WTC11 (cell line): Measurements from ENCODE around the gene NOP16. TPM values are rescaled to one million over a fixed set of nuclear protein-coding genes. Genes with fewer than 3 reads are reported as not detected.
A peak's percentile ranks its signal among the peaks of the same experiment; 100 is the strongest.

Experiments used
- CBFB ChIP-seq: sonication (generic); formaldehyde crosslinking; IDR thresholded peaks from 2 replicates; pipeline ENCODE4 v1.8.1; 2022; ENCODE audit warnings: mild to moderate bottlenecking, low read depth, missing genetic modification reagents
- CREB1 ChIP-seq: sonication (generic); formaldehyde crosslinking; IDR thresholded peaks from 2 replicates; pipeline ENCODE4 v1.8.0; 2023; ENCODE audit warnings: mild to moderate bottlenecking, missing genetic modification reagents
- EMX1 ChIP-seq: fragments of 250-450 bp; sonication (Bioruptor Pico); IDR thresholded peaks from 2 replicates; pipeline ENCODE4 v1.8.0; 2021; ENCODE audit warnings: mild to moderate bottlenecking
- FOXJ3 ChIP-seq: sonication (generic); formaldehyde crosslinking; IDR thresholded peaks from 2 replicates; pipeline ENCODE4 v1.9.0; 2021; ENCODE audit warnings: missing genetic modification reagents, mild to moderate bottlenecking, borderline replicate concordance
- GTF2I ChIP-seq: fragments of 250-450 bp; sonication (Bioruptor Pico); conservative IDR thresholded peaks from 2 replicates; pipeline ENCODE4 v1.4.0; 2021; ENCODE audit warnings: mild to moderate bottlenecking
- IRF2 ChIP-seq: sonication (generic); formaldehyde crosslinking; IDR thresholded peaks from 2 replicates; pipeline ENCODE4 v1.8.0; 2022; ENCODE audit warnings: low read depth, missing genetic modification reagents, borderline replicate concordance
- JAZF1 ChIP-seq: fragments of 250-450 bp; sonication (Bioruptor Pico); IDR thresholded peaks from 2 replicates; pipeline ENCODE4 v1.9.0; 2021; ENCODE audit warnings: moderate library complexity, mild to moderate bottlenecking, inconsistent platforms
- JUN ChIP-seq: sonication (generic); formaldehyde crosslinking; IDR thresholded peaks from 2 replicates; pipeline ENCODE4 v1.8.0; 2023; ENCODE audit warnings: mild to moderate bottlenecking, missing genetic modification reagents
- KAT7 ChIP-seq: sonication (generic); formaldehyde crosslinking; IDR thresholded peaks from 2 replicates; pipeline ENCODE4 v1.8.1; 2023; ENCODE audit warnings: missing genetic modification reagents, mild to moderate bottlenecking, borderline replicate concordance
- MXD4 ChIP-seq: fragments of 250-450 bp; sonication (Bioruptor Pico); IDR thresholded peaks from 2 replicates; pipeline ENCODE4 v1.8.0; 2021; ENCODE audit warnings: mild to moderate bottlenecking, moderate library complexity, borderline replicate concordance
- NFATC4 ChIP-seq: fragments of 250-450 bp; sonication (Bioruptor Pico); IDR thresholded peaks from 2 replicates; pipeline ENCODE4 v1.9.0; 2021; ENCODE audit warnings: mild to moderate bottlenecking
- NFE2L1 ChIP-seq: sonication (generic); formaldehyde crosslinking; IDR thresholded peaks from 2 replicates; pipeline ENCODE4 v1.8.1; 2023; ENCODE audit warnings: missing genetic modification reagents
- NR1H2 ChIP-seq: sonication (generic); formaldehyde crosslinking; IDR thresholded peaks from 2 replicates; pipeline ENCODE4 v1.9.0; 2021; ENCODE audit warnings: mild to moderate bottlenecking, moderate library complexity, missing genetic modification reagents
- RORB ChIP-seq: fragments of 250-450 bp; sonication (Bioruptor Pico); IDR thresholded peaks from 2 replicates; pipeline ENCODE4 v1.9.0; 2021; ENCODE audit warnings: mild to moderate bottlenecking
- SP1 ChIP-seq: sonication (generic); formaldehyde crosslinking; conservative IDR thresholded peaks from 2 replicates; pipeline ENCODE4 v1.8.1; 2022; ENCODE audit warnings: missing genetic modification reagents
- TCF7 ChIP-seq: sonication (generic); formaldehyde crosslinking; IDR thresholded peaks from 2 replicates; pipeline ENCODE4 v1.8.0; 2022; ENCODE audit warnings: mild to moderate bottlenecking, low read depth, missing genetic modification reagents, moderate library complexity
- ZNF121 ChIP-seq: sonication (generic); formaldehyde crosslinking; IDR thresholded peaks from 2 replicates; pipeline ENCODE4 v1.8.0; 2023; ENCODE audit warnings: missing genetic modification reagents
- ZNF396 ChIP-seq: fragments of 250-450 bp; sonication (Bioruptor Pico); IDR thresholded peaks from 2 replicates; pipeline ENCODE4 v1.8.0; 2021; ENCODE audit warnings: mild to moderate bottlenecking, moderate library complexity, borderline replicate concordance
- ZNF416 ChIP-seq: fragments of 250-450 bp; sonication (Bioruptor Pico); IDR thresholded peaks from 2 replicates; pipeline ENCODE4 v1.9.0; 2021; ENCODE audit warnings: mild to moderate bottlenecking, inconsistent platforms
- total RNA-seq: library from RNA; stranded (reverse); gene quantifications from 3 replicates; pipeline ENCODE4 v1.2.3, GENCODE V29; 2021
- TF ChIP-seq, protein P1 (sequence below): fragments of 250-450 bp; sonication (Bioruptor Pico); IDR thresholded peaks from 2 replicates; pipeline ENCODE4 v1.9.0; 2021; ENCODE audit warnings: mild to moderate bottlenecking
- TF ChIP-seq, protein P2 (sequence below): fragments of 250-450 bp; sonication (Bioruptor Pico); conservative IDR thresholded peaks from 2 replicates; pipeline ENCODE4 v1.9.0; 2021; ENCODE audit warnings: mild to moderate bottlenecking
- TF ChIP-seq, protein P3 (sequence below): sonication (generic); formaldehyde crosslinking; IDR thresholded peaks from 2 replicates; pipeline ENCODE4 v1.8.0; 2023; ENCODE audit warnings: missing genetic modification reagents, mild to moderate bottlenecking, borderline replicate concordance
- TF ChIP-seq, protein P4 (sequence below): sonication (generic); formaldehyde crosslinking; IDR thresholded peaks from 2 replicates; pipeline ENCODE4 v1.8.0; 2022; ENCODE audit warnings: mild to moderate bottlenecking, missing genetic modification reagents
- TF ChIP-seq, protein P5 (sequence below): fragments of 250-450 bp; sonication (Bioruptor Pico); IDR thresholded peaks from 2 replicates; pipeline ENCODE4 v2.1.2; 2022; ENCODE audit warnings: mild to moderate bottlenecking, moderate library complexity
- TF ChIP-seq, protein P6 (sequence below): sonication (generic); formaldehyde crosslinking; conservative IDR thresholded peaks from 2 replicates; pipeline ENCODE4 v1.8.1; 2022; ENCODE audit warnings: mild to moderate bottlenecking, missing genetic modification reagents

The NOP16 gene
- total RNA-seq, 1 experiment from 2014 or later, result 57.7 TPM

DNA sequence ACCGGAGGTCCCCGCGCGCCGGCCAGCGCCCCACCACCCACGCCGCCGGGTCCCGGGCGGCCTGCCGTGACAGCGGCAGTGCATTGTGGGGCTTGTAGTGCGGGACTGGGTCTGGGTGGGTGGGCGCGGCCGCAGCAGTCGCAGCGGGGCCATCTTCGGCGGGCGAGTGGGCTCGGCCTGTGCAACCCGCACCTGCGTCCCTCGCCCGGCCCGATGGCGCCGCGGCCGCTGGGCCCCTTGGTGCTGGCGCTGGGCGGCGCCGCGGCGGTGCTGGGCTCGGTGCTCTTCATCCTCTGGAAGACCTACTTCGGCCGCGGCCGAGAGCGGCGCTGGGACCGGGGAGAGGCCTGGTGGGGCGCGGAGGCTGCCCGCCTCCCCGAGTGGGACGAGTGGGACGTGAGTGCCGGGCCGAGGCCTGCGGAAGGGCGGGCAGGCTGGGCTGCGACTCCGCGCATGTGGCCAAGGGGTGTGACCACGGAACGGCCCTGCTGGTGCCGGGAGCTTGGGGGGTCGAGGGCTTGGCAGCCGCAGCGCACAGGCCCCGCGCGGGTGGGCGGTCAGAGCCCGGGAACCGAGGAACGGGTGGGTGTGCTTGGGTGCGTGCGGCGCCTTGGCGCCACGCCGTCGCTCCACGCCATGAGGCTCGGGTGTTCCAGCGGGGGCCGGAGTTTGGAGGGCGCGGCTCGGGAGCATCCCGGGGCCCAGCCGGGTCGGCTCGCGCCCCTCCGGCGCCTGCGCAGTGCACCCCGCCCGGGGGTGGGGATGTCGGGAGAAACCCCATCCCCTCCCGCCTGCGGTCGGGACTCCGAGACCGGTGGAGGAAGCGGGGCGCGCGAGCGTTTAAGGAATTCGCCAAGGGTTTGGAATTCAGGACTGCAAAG, 22.8 kb downstream of the NOP16 start, which contains the start of gene ARL10 (continued):
- TF ChIP-seq, protein P1, sequence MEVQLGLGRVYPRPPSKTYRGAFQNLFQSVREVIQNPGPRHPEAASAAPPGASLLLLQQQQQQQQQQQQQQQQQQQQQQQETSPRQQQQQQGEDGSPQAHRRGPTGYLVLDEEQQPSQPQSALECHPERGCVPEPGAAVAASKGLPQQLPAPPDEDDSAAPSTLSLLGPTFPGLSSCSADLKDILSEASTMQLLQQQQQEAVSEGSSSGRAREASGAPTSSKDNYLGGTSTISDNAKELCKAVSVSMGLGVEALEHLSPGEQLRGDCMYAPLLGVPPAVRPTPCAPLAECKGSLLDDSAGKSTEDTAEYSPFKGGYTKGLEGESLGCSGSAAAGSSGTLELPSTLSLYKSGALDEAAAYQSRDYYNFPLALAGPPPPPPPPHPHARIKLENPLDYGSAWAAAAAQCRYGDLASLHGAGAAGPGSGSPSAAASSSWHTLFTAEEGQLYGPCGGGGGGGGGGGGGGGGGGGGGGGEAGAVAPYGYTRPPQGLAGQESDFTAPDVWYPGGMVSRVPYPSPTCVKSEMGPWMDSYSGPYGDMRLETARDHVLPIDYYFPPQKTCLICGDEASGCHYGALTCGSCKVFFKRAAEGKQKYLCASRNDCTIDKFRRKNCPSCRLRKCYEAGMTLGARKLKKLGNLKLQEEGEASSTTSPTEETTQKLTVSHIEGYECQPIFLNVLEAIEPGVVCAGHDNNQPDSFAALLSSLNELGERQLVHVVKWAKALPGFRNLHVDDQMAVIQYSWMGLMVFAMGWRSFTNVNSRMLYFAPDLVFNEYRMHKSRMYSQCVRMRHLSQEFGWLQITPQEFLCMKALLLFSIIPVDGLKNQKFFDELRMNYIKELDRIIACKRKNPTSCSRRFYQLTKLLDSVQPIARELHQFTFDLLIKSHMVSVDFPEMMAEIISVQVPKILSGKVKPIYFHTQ, result no peak
- no peak for TF ChIP-seq ZNF121 (CRISPR knock-in tag)
- TF ChIP-seq TCF7 (CRISPR knock-in tag), result no peak; the same call in 1 of the 2 replicates
- no peak for TF ChIP-seq CBFB (CRISPR knock-in tag)
- TF ChIP-seq KAT7 (CRISPR knock-in tag), result peak; percentile 92; the same call in 1 of the 2 replicates
- TF ChIP-seq, protein P2, sequence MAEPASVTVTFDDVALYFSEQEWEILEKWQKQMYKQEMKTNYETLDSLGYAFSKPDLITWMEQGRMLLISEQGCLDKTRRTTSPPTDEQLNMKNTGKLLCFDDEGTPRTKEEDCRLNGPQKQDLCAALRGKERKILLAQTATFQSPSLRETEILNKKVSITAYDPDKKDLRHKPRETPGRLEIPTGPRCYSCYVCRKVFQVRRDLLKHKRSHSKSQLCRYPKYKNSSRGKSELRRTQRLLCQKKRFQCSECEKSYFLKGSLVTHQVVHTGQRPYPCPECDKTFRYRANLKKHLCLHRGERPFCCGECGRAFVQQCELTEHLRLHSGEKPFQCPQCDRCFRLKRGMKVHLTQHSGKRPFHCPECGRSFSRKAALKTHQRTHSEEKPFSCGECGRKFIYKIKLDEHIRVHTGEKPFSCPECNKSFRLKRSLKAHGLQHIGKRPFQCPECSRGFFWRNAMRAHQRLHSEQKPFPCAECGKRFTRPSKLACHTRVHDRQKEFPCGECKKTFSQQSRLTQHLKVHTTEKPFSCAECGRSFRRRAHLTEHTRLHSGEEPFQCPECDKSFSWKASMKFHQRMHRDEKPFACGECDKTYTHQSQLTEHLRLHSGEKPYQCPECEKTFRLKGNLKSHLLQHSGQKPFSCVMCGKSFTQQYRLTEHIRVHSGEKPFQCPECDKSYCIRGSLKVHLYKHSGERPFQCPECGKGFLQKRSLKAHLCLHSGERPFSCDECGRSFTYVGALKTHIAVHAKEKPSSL (CRISPR knock-in tag), result no peak
- no peak for TF ChIP-seq JAZF1 (CRISPR knock-in tag)
- TF ChIP-seq, protein P3, sequence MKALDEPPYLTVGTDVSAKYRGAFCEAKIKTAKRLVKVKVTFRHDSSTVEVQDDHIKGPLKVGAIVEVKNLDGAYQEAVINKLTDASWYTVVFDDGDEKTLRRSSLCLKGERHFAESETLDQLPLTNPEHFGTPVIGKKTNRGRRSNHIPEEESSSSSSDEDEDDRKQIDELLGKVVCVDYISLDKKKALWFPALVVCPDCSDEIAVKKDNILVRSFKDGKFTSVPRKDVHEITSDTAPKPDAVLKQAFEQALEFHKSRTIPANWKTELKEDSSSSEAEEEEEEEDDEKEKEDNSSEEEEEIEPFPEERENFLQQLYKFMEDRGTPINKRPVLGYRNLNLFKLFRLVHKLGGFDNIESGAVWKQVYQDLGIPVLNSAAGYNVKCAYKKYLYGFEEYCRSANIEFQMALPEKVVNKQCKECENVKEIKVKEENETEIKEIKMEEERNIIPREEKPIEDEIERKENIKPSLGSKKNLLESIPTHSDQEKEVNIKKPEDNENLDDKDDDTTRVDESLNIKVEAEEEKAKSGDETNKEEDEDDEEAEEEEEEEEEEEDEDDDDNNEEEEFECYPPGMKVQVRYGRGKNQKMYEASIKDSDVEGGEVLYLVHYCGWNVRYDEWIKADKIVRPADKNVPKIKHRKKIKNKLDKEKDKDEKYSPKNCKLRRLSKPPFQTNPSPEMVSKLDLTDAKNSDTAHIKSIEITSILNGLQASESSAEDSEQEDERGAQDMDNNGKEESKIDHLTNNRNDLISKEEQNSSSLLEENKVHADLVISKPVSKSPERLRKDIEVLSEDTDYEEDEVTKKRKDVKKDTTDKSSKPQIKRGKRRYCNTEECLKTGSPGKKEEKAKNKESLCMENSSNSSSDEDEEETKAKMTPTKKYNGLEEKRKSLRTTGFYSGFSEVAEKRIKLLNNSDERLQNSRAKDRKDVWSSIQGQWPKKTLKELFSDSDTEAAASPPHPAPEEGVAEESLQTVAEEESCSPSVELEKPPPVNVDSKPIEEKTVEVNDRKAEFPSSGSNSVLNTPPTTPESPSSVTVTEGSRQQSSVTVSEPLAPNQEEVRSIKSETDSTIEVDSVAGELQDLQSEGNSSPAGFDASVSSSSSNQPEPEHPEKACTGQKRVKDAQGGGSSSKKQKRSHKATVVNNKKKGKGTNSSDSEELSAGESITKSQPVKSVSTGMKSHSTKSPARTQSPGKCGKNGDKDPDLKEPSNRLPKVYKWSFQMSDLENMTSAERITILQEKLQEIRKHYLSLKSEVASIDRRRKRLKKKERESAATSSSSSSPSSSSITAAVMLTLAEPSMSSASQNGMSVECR, result no peak; the same call in 1 of the 2 replicates
- TF ChIP-seq EMX1, result no peak
- TF ChIP-seq ZNF416, result no peak
- TF ChIP-seq NFATC4 (CRISPR knock-in tag), result no peak
- TF ChIP-seq NFE2L1 (CRISPR knock-in tag), result 0 out of 2 replicates have a peak, but pooled peaks have one; percentile 39
- TF ChIP-seq, protein P4, sequence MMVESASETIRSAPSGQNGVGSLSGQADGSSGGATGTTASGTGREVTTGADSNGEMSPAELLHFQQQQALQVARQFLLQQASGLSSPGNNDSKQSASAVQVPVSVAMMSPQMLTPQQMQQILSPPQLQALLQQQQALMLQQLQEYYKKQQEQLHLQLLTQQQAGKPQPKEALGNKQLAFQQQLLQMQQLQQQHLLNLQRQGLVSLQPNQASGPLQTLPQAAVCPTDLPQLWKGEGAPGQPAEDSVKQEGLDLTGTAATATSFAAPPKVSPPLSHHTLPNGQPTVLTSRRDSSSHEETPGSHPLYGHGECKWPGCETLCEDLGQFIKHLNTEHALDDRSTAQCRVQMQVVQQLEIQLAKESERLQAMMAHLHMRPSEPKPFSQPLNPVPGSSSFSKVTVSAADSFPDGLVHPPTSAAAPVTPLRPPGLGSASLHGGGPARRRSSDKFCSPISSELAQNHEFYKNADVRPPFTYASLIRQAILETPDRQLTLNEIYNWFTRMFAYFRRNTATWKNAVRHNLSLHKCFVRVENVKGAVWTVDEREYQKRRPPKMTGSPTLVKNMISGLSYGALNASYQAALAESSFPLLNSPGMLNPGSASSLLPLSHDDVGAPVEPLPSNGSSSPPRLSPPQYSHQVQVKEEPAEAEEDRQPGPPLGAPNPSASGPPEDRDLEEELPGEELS, result peak; percentile 79; the same call in 1 of the 2 replicates
- TF ChIP-seq SP1, result peak; percentile 58
- no peak for TF ChIP-seq JUN (CRISPR knock-in tag)
- TF ChIP-seq FOXJ3 (CRISPR knock-in tag), result no peak
- no peak for TF ChIP-seq NR1H2 (CRISPR knock-in tag)
- no peak for TF ChIP-seq GTF2I (CRISPR knock-in tag)
- TF ChIP-seq RORB, result no peak
- TF ChIP-seq, protein P5, sequence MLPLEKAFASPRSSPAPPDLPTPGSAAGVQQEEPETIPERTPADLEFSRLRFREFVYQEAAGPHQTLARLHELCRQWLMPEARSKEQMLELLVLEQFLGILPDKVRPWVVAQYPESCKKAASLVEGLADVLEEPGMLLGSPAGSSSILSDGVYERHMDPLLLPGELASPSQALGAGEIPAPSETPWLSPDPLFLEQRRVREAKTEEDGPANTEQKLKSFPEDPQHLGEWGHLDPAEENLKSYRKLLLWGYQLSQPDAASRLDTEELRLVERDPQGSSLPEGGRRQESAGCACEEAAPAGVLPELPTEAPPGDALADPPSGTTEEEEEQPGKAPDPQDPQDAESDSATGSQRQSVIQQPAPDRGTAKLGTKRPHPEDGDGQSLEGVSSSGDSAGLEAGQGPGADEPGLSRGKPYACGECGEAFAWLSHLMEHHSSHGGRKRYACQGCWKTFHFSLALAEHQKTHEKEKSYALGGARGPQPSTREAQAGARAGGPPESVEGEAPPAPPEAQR (CRISPR knock-in tag), result no peak
- TF ChIP-seq IRF2 (CRISPR knock-in tag), result no peak
- no peak for TF ChIP-seq MXD4 (CRISPR knock-in tag)
- peak; percentile 55; the same call in 1 of the 2 replicates for TF ChIP-seq CREB1 (CRISPR knock-in tag)
- TF ChIP-seq, protein P6, sequence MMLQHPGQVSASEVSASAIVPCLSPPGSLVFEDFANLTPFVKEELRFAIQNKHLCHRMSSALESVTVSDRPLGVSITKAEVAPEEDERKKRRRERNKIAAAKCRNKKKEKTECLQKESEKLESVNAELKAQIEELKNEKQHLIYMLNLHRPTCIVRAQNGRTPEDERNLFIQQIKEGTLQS, result no peak
- no peak for TF ChIP-seq ZNF396 (CRISPR knock-in tag)
